H1 (cell line): ENCODE data around the gene TGFB1. TPM values are rescaled to one million over a fixed set of nuclear protein-coding genes. Genes with fewer than 3 reads are reported as not detected.

ENCODE experiments used
- CTCF ChIA-PET: fragments of 300-600 bp; sonication (Branson Sonifier 250); formaldehyde crosslinking; loops from one replicate; lab custom pipeline; 2021; ENCODE audit not compliant: partially characterized antibody; lab: Charles Lee
- POLR2A ChIA-PET: fragments of 300-600 bp; sonication (Branson Sonifier 250); formaldehyde crosslinking; loops from one replicate; lab custom pipeline; 2021; ENCODE audit warnings: inconsistent platforms; ENCODE audit not compliant: partially characterized antibody; lab: Charles Lee
- DNase-seq, 2 experiments: peaks; one replicate each; pipeline versions ENCODE4 v3.0.0 to v3.0.0-alpha.2; 2010 to 2022; ENCODE audit warnings: low spot score in 2 of 2, low read depth in 1 of 2, mixed read lengths in 1 of 2
- FAIRE-seq: peaks from 2 replicates; lab custom pipeline; 2011; peaks lifted over from hg19 to GRCh38; lab: Jason Lieb, UNC
- H2AFZ ChIP-seq: 2 replicates; pipeline ENCODE4 v1.8.1; 2012; ENCODE audit warnings: low read length, inconsistent platforms
- H2AK5ac ChIP-seq: 2 replicates; pipeline ENCODE4 v1.6.1; 2013; ENCODE audit warnings: low read depth, low read length
- H2BK120ac ChIP-seq: replicated peaks from 2 replicates; pipeline ENCODE3; 2013; ENCODE audit warnings: low read depth, low read length, inconsistent platforms
- H2BK12ac ChIP-seq: 2 replicates; pipeline ENCODE4 v1.6.1; 2013; ENCODE audit warnings: low read depth, low read length
- H2BK15ac ChIP-seq: 2 replicates; pipeline ENCODE4 v1.6.1; 2013; ENCODE audit warnings: low read length
- H2BK20ac ChIP-seq: 2 replicates; pipeline ENCODE4 v1.6.1; 2013; ENCODE audit warnings: low read length
- H2BK5ac ChIP-seq: 2 replicates; pipeline ENCODE4 v1.6.1; 2013; ENCODE audit warnings: low read depth, low read length
- H3K14ac ChIP-seq: 2 replicates; pipeline ENCODE4 v1.6.1; 2013; ENCODE audit warnings: inconsistent platforms; ENCODE audit not compliant: insufficient read length
- H3K18ac ChIP-seq: 2 replicates; pipeline ENCODE4 v1.6.1; 2013; ENCODE audit warnings: low read length; ENCODE audit errors: extremely low read depth
- H3K23ac ChIP-seq: 2 replicates; pipeline ENCODE4 v1.6.1; 2013; ENCODE audit warnings: inconsistent platforms; ENCODE audit not compliant: insufficient read length
- H3K23me2 ChIP-seq: 2 replicates; pipeline ENCODE4 v1.6.1; 2013; ENCODE audit warnings: low read depth, low read length
- H3K27ac ChIP-seq: 2 replicates; pipeline ENCODE4 v1.6.1; 2011; ENCODE audit warnings: low read depth, low read length, inconsistent platforms
- H3K27me3 ChIP-seq, 4 experiments: replicated peaks in 1 of 4; 1 replicate in 1 of 4; 2 replicates in 3 of 4; pipeline versions ENCODE4 v1.6.1 to v1.8.1; 2011 to 2013; ENCODE audit warnings: low read length in 3 of 4, mild to moderate bottlenecking in 3 of 4, inconsistent platforms in 2 of 4, mixed read lengths in 2 of 4, moderate library complexity in 1 of 4; ENCODE audit not compliant: control insufficient read depth in 3 of 4, insufficient read depth in 3 of 4; ENCODE audit errors: extremely low read depth in 1 of 4
- H3K36me3 ChIP-seq, 4 experiments: 2 replicates each; pipeline versions ENCODE4 v1.6.1 to v1.8.1; 2011 to 2013; ENCODE audit warnings: mild to moderate bottlenecking in 4 of 4, low read length in 3 of 4, moderate library complexity in 2 of 4, control low read depth in 1 of 4, inconsistent platforms in 1 of 4; ENCODE audit not compliant: insufficient read depth in 4 of 4, control insufficient read depth in 2 of 4
- H3K4ac ChIP-seq: replicated peaks from 2 replicates; pipeline ENCODE3; 2013; ENCODE audit warnings: low read length, low read depth, mixed read lengths, inconsistent platforms; ENCODE audit not compliant: insufficient read length
- H3K4me1 ChIP-seq, 4 experiments: replicated peaks in 1 of 4; 1 replicate in 1 of 4; 2 replicates in 3 of 4; pipeline versions ENCODE4 v1.6.1 to v1.8.1; 2011 to 2013; ENCODE audit warnings: low read length in 3 of 4, inconsistent platforms in 2 of 4, mixed read lengths in 1 of 4; ENCODE audit not compliant: insufficient read depth in 4 of 4, control insufficient read depth in 3 of 4
- H3K4me2 ChIP-seq, 2 experiments: 2 replicates each; pipeline versions ENCODE4 v1.6.1 to v1.8.1; 2011 to 2013; ENCODE audit warnings: low read depth in 2 of 2, low read length in 2 of 2, control low read depth in 1 of 2, inconsistent platforms in 1 of 2, mild to moderate bottlenecking in 1 of 2; ENCODE audit not compliant: insufficient read depth in 1 of 2
- H3K4me3 ChIP-seq, 4 experiments: fragments of 200-600, 300-600 bp in 1 of 4; sonication (generic), shearing (Covaris generic), sonication (Bioruptor Twin) in 1 of 4; 2 replicates each; pipeline versions ENCODE4 v1.5.1 to v1.8.1; 2011 to 2016; ENCODE audit warnings: low read length in 4 of 4, low read depth in 3 of 4, control low read depth in 2 of 4, inconsistent platforms in 2 of 4, mild to moderate bottlenecking in 2 of 4, mixed read lengths in 1 of 4, moderate library complexity in 1 of 4; ENCODE audit not compliant: insufficient read depth in 2 of 4; ENCODE audit errors: extremely low read depth in 1 of 4
- H3K56ac ChIP-seq: replicated peaks from 2 replicates; pipeline ENCODE3; 2013; ENCODE audit warnings: low read depth, mild to moderate bottlenecking, mixed read lengths, low read length, inconsistent platforms; ENCODE audit not compliant: insufficient read length
- H3K79me1 ChIP-seq: 2 replicates; pipeline ENCODE4 v1.6.1; 2013; ENCODE audit warnings: low read depth, low read length, control low read depth
- H3K79me2 ChIP-seq, 2 experiments: 2 replicates each; pipeline versions ENCODE4 v1.6.1 to v1.8.1; 2012 to 2013; ENCODE audit warnings: low read length in 2 of 2, mild to moderate bottlenecking in 2 of 2, inconsistent platforms in 1 of 2; ENCODE audit not compliant: insufficient read depth in 2 of 2, control insufficient read depth in 1 of 2
- H3K9ac ChIP-seq, 4 experiments: replicated peaks in 1 of 4; 1 replicate in 1 of 4; 2 replicates in 3 of 4; pipeline versions ENCODE4 v1.6.1 to v1.8.1; 2011 to 2013; ENCODE audit warnings: low read depth in 3 of 4, low read length in 3 of 4, control low read depth in 2 of 4, mild to moderate bottlenecking in 2 of 4, moderate library complexity in 2 of 4, inconsistent platforms in 1 of 4; ENCODE audit errors: extremely low read depth in 1 of 4
- H3K9me3 ChIP-seq, 2 experiments: 2 replicates each; pipeline versions ENCODE4 v1.6.1 to v1.8.1; 2012 to 2013; ENCODE audit warnings: mild to moderate bottlenecking in 2 of 2, moderate library complexity in 2 of 2, control low read depth in 1 of 2, inconsistent platforms in 1 of 2, low read depth in 1 of 2, low read length in 1 of 2, mixed read lengths in 1 of 2; ENCODE audit not compliant: insufficient read depth in 2 of 2
- H4K20me1 ChIP-seq, 2 experiments: replicated peaks in 1 of 2; 2 replicates each; pipeline versions ENCODE3 to v1.8.1; 2011 to 2013; ENCODE audit warnings: inconsistent platforms in 2 of 2, low read length in 2 of 2, mild to moderate bottlenecking in 1 of 2; ENCODE audit not compliant: insufficient read depth in 2 of 2, control insufficient read depth in 1 of 2
- H4K5ac ChIP-seq: 2 replicates; pipeline ENCODE4 v1.6.1; 2013; ENCODE audit warnings: low read length, low read depth, mixed read lengths, inconsistent platforms; ENCODE audit not compliant: insufficient read length
- H4K8ac ChIP-seq: 2 replicates; pipeline ENCODE4 v1.8.0; 2013; ENCODE audit warnings: mild to moderate bottlenecking, moderate library complexity, low read length, inconsistent platforms; ENCODE audit not compliant: insufficient read depth; ENCODE audit errors: extremely low read depth
- H4K91ac ChIP-seq: replicated peaks from 2 replicates; pipeline ENCODE3; 2013; ENCODE audit warnings: low read length, mixed read lengths, inconsistent platforms; ENCODE audit not compliant: insufficient read length
- ASH2L ChIP-seq: fragments of 200-600, 300-600 bp; sonication (generic); IDR thresholded peaks from one replicate; pipeline ENCODE4 v1.7.1; 2017; ENCODE audit warnings: low read length
- MAX ChIP-seq: IDR thresholded peaks from 2 replicates; pipeline ENCODE4 v1.6.1; 2012; ENCODE audit warnings: inconsistent platforms
- POLR2AphosphoS5 ChIP-seq: IDR thresholded peaks from 2 replicates; pipeline ENCODE4 v1.6.1; 2011; ENCODE audit warnings: low read depth, low read length
- SIX5 ChIP-seq: IDR thresholded peaks from 2 replicates; pipeline ENCODE4 v1.6.1; 2011; ENCODE audit warnings: mild to moderate bottlenecking, low read depth, low read length
- WGBS, 2 experiments: shearing (Covaris generic) in 1 of 2; methylation state at CpG; one replicate each; pipeline versions ENCODE4 v1.1.6 to v1.1.7; 2013 to 2015; ENCODE audit warnings: low lambda C conversion rate in 2 of 2, mixed read lengths in 2 of 2, inconsistent platforms in 1 of 2, low coverage in 1 of 2, missing lambda C conversion rate in 1 of 2; ENCODE audit not compliant: insufficient replicate concordance in 2 of 2, insufficient coverage in 1 of 2, insufficient read length in 1 of 2; ENCODE audit errors: extremely low coverage in 1 of 2, missing lambda C conversion rate in 1 of 2; 5-methylcytosine and 5-hydroxymethylcytosine counted together
- polyA plus RNA-seq, 7 experiments: library from polyadenylated mRNA; depleted of rRNA in 3 of 7; stranded (reverse) in 5 of 7; unstranded in 2 of 7; fragments of >200 nt in 5 of 7; fragments of 200-250 nt in 2 of 7; gene quantifications; 1 replicate in 5 of 7; 2 replicates in 1 of 7; 4 replicates in 1 of 7; pipeline versions ENCODE4 v1.2.1 to v1.2.3, GENCODE V29; 2011 to 2013; ENCODE audit warnings: missing spikeins in 2 of 7, mixed read lengths in 2 of 7
- total RNA-seq: library from RNA; stranded (reverse); fragmentation: NEBNext Ultra II Directional; extraction: Animal tissue kit (Norgen Biotek cat#: 25700); gene quantifications from 2 replicates; pipeline ENCODE4 v1.2.1, GENCODE V29; 2021

Gene TGFB1
- total and polyA plus RNA-seq, 2 of the 8 experiments (the other 6 are each of a cell fraction or from before 2014, with no cell fraction given), result 1.7 to 10.6 TPM

GRCh38 chr19:41300555-41300954, 53.2 kb downstream of the TGFB1 start:
- no peak overlapping the region for H4K91ac ChIP-seq
- H3K79me1 ChIP-seq, result peaks cover under 1% of the 10 kb centered on the region; the same call in 1 of the 2 replicates
- TF ChIP-seq ASH2L (no peak), SIX5 (no peak), POLR2AphosphoS5 (no peak), MAX (no peak)
- H3K23ac ChIP-seq, result no peak overlapping the region
- no peaks in the 10 kb centered on the region for H3K23me2 ChIP-seq
- H3K27ac ChIP-seq, result no peak overlapping the region
- no peak overlapping the region for H3K56ac ChIP-seq
- H2AK5ac ChIP-seq, result no peak overlapping the region
- no peak overlapping the region for H2BK120ac ChIP-seq
- H3K4ac ChIP-seq, result no peak overlapping the region
- no peaks in the 10 kb centered on the region for H3K79me2 ChIP-seq
- DNase-seq, result no peak
- no peaks in the 10 kb centered on the region for H3K9me3 ChIP-seq
- peaks cover 68 to 98% (median 95%) of the 10 kb centered on the region in 4 experiments for H3K36me3 ChIP-seq
- ChIA-PET POLR2A (interaction anchor here (1.1 to 22.6 kb wide), 2 partner anchors 20 to 49 kb away, joined by 3 to 579 read pairs; partner anchors contain the start of gene HNRNPUL1), CTCF (interaction anchor here (1.5 to 1.6 kb wide), 2 partner anchors 35 to 51 kb away, joined by 3 to 5 read pairs; no protein-coding TSS in a partner anchor)
- 94% methylated on average over 6 of the region's 6 CpGs; no CpG with 5 or more reads in 1 of the 2 experiments for WGBS, 2 experiments
- no peak overlapping the region for H4K5ac ChIP-seq
- no peaks in the 10 kb centered on the region for H3K4me1 ChIP-seq
- H3K4me2 ChIP-seq, result no peak overlapping the region
- no peaks in the 10 kb centered on the region for H3K27me3 ChIP-seq
- no peak for FAIRE-seq
- H2BK5ac ChIP-seq, result no peak overlapping the region
- no peak overlapping the region for H2BK12ac ChIP-seq
- H2AFZ ChIP-seq, result no peak overlapping the region
- no peak overlapping the region for H2BK20ac ChIP-seq
- H4K20me1 ChIP-seq, result peaks cover 13 to 26% of the 10 kb centered on the region in 2 experiments
- H3K14ac ChIP-seq, result no peak overlapping the region
- no peak overlapping the region for H4K8ac ChIP-seq
- H2BK15ac ChIP-seq, result no peak overlapping the region
- H3K18ac ChIP-seq, result no peak overlapping the region
- H3K4me3 ChIP-seq, result no peak overlapping the region
- no peak overlapping the region for H3K9ac ChIP-seq
